Loucy (cell line): ENCODE measurements around the gene NELFB.

Experiments
- H2AFZ ChIP-seq: fragments of 200-600 bp; sonication (generic); 2 replicates; pipeline ENCODE4 v1.6.0; 2016; ENCODE audit warnings: antibody characterized with exemption, mild to moderate bottlenecking, low read length, moderate library complexity
- H3F3A ChIP-seq: fragments of 200-600 bp; 2 replicates; pipeline ENCODE4 v1.6.0; 2016; ENCODE audit warnings: antibody characterized with exemption, low read depth, mild to moderate bottlenecking
- H3K27me3 ChIP-seq: fragments of 200-600 bp; sonication (generic); 2 replicates; pipeline ENCODE4 v1.6.1; 2014; ENCODE audit warnings: low read length, mild to moderate bottlenecking; ENCODE audit not compliant: insufficient read depth, poor library complexity, severe bottlenecking
- H3K36me3 ChIP-seq: fragments of 200-600 bp; sonication (generic); 2 replicates; pipeline ENCODE4 v1.6.1; 2016; ENCODE audit warnings: low read length; ENCODE audit not compliant: insufficient read depth
- H3K4me1 ChIP-seq: fragments of 200-600 bp; sonication (generic); 2 replicates; pipeline ENCODE4 v1.5.1; 2014; ENCODE audit warnings: low read length, mild to moderate bottlenecking; ENCODE audit not compliant: insufficient read depth, poor library complexity, severe bottlenecking
- H3K4me2 ChIP-seq: fragments of 200-600 bp; sonication (generic); 2 replicates; pipeline ENCODE4 v1.6.0; 2014; ENCODE audit warnings: antibody characterized with exemption, low read length, low read depth, mild to moderate bottlenecking; ENCODE audit not compliant: poor library complexity, severe bottlenecking
- H3K4me3 ChIP-seq: fragments of 200-600 bp; sonication (generic); 2 replicates; pipeline ENCODE4 v1.5.1; 2014; ENCODE audit warnings: low read length, mild to moderate bottlenecking, mixed read lengths; ENCODE audit not compliant: poor library complexity, severe bottlenecking
- H3K79me2 ChIP-seq: fragments of 200-600 bp; sonication (generic); 2 replicates; pipeline ENCODE4 v1.6.1; 2014; ENCODE audit warnings: low read length; ENCODE audit not compliant: insufficient read depth
- H3K9ac ChIP-seq: fragments of 200-600 bp; sonication (generic); 2 replicates; pipeline ENCODE4 v1.6.0; 2014; ENCODE audit warnings: mild to moderate bottlenecking, low read depth, low read length, moderate library complexity; ENCODE audit not compliant: poor library complexity, severe bottlenecking
- H3K9me2 ChIP-seq: fragments of 200-600 bp; sonication (generic); replicated peaks from 2 replicates; pipeline ENCODE4 v1.6.1; 2016; ENCODE audit warnings: low read depth, low read length, mixed read lengths
- H3K9me3 ChIP-seq: fragments of 200-600 bp; sonication (generic); 2 replicates; pipeline ENCODE4 v1.6.1; 2014; ENCODE audit warnings: mild to moderate bottlenecking, antibody characterized with exemption, low read length, low read depth; ENCODE audit not compliant: insufficient read depth
- H4K20me1 ChIP-seq: fragments of 200-600 bp; sonication (generic); 2 replicates; pipeline ENCODE4 v1.6.0; 2014; ENCODE audit warnings: antibody characterized with exemption, low read length, mild to moderate bottlenecking; ENCODE audit not compliant: insufficient read depth, poor library complexity, severe bottlenecking
- EZH2phosphoT487 ChIP-seq: fragments of 200-600 bp; IDR thresholded peaks from 2 replicates; pipeline ENCODE4 v1.6.1; 2018; ENCODE audit warnings: antibody characterized with exemption, mild to moderate bottlenecking, moderate library complexity, borderline replicate concordance
- TF ChIP-seq, protein P1 (sequence below): fragments of 200-600 bp; sonication (generic); conservative IDR thresholded peaks from 2 replicates; pipeline ENCODE4 v1.5.1; 2014; ENCODE audit warnings: mild to moderate bottlenecking, antibody characterized with exemption, low read length

Gene NELFB

DNA sequence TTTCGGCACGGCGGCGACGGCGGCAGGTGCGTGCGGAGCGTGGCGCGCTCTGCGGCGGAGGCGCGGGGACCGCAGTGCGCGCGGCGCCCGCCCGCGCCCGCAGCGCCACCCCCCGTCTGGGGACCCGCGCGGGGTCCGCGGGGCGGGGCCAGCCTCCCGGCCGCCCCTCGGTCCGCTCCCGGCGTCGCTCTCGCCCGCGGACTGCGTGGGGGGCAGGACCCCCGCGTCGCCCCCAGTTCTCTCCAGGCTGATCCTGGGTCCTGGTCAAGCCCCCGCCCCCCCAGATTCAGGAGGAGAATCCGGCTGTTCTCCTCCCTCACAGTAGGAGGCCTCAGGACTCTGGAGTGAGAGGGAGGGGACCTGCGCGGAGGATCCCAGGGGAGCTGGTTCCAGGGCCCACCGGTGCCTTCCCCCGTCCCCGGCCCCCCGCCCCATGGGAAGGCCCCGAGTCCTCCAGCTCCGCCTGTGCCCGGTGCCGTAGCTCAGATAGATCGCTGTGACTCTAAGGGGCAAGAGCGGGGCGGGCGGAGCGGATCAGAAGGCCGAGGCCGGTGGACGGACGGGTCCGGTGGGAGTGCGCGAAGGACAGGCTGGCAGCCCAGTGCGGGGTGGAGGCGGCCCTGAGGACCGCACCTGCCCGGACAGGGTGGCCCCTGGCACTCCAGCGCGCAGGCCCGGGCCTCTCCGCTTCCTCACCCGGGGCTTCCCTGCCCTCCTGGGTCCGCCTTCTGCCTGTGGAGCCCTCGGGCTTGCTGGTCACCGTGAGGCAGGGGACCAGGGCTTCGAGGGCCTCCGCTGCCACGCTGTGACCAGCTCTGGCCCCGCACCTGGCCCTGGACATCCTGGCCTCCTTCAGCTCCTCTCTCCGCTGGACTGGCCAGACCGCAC, 32.7 kb upstream of the NELFB start, which contains the start of gene RNF208:
Gene RNF208, minus strand, starts transcription at position 51 of the 888 bp plus-strand sequence. CDS start 1,028 bp downstream, outside the sequence.
- peaks cover 21% of the 10 kb centered on the region for H3K4me1 ChIP-seq
- H3K4me2 ChIP-seq: peak within 1 kb of the TSS; percentile 77
- no peaks in the 10 kb centered on the region for H3K27me3 ChIP-seq
- H2AFZ ChIP-seq: peak within 1 kb of the TSS; percentile 51; the same call in 1 of the 2 replicates
- H3K36me3 ChIP-seq: no peaks in the 10 kb centered on the region
- H3K9ac ChIP-seq: peak within 1 kb of the TSS; percentile 97
- no peaks in the 10 kb centered on the region for H3K9me3 ChIP-seq
- peak within 1 kb of the TSS; percentile 90 for H3K4me3 ChIP-seq
- no peaks in the 10 kb centered on the region for H3F3A ChIP-seq
- H3K9me2 ChIP-seq: no peaks in the 10 kb centered on the region
- no peaks in the 10 kb centered on the region for H3K79me2 ChIP-seq
- H4K20me1 ChIP-seq: no peaks in the 10 kb centered on the region
- TF ChIP-seq EZH2phosphoT487: no peak
- TF ChIP-seq, protein P1, sequence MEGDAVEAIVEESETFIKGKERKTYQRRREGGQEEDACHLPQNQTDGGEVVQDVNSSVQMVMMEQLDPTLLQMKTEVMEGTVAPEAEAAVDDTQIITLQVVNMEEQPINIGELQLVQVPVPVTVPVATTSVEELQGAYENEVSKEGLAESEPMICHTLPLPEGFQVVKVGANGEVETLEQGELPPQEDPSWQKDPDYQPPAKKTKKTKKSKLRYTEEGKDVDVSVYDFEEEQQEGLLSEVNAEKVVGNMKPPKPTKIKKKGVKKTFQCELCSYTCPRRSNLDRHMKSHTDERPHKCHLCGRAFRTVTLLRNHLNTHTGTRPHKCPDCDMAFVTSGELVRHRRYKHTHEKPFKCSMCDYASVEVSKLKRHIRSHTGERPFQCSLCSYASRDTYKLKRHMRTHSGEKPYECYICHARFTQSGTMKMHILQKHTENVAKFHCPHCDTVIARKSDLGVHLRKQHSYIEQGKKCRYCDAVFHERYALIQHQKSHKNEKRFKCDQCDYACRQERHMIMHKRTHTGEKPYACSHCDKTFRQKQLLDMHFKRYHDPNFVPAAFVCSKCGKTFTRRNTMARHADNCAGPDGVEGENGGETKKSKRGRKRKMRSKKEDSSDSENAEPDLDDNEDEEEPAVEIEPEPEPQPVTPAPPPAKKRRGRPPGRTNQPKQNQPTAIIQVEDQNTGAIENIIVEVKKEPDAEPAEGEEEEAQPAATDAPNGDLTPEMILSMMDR: no peak

DNA sequence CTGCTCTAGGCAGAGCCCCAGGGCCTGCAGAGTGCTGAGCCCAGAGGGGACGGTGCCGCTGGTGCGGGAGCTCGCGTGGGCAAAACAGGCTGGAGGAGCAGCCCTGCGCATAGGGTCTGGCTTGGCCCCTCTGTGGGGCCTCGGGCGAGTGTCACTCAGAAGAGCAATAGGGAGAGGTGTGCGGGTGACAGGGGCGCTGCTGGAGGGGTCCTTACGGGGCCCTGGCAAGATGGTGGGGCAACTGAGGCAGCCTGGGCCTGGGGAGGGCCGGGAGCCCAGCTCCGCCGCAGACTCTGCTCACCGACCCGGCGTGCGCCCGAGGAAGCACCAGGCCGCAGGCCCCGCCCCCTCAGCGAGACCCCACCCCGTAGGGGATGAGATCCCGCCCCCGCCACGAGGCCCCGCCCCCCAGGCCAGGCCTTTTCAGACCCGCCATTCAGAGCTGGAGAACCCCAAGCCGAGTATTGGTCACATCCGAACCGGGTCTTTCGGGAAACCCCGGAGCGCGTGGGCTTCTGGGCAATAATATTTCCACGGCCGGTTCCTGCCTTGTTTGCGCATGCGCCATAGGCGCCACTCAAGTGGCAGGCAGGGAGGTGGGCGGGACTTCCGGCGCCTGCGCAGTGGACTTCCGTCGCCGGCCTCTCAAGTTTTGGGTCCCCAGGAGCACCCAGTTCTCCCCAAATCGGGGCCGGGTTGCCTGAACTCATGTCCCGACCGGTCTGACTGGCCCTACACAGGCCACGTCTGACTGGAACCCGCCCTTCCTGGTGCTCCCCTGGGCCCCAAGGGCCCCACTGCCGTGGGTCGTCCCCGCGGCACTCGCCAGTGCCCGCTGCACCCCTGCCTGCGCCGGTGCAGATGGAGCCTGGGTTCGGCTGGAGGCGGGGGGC, 31.8 kb upstream of the NELFB start:
- H3K4me1 ChIP-seq: peaks cover 21% of the 10 kb centered on the region
- no peaks in the 10 kb centered on the region for H3K79me2 ChIP-seq
- peak overlapping the region; percentile 90 for H3K4me3 ChIP-seq
- H3K9me3 ChIP-seq: no peaks in the 10 kb centered on the region
- H2AFZ ChIP-seq: peak overlapping the region; percentile 89
- peak overlapping the region; percentile 98 for H3K4me2 ChIP-seq
- no peaks in the 10 kb centered on the region for H4K20me1 ChIP-seq
- no peaks in the 10 kb centered on the region for H3K9me2 ChIP-seq
- H3K36me3 ChIP-seq: no peaks in the 10 kb centered on the region
- no peaks in the 10 kb centered on the region for H3F3A ChIP-seq
- no peak for TF ChIP-seq EZH2phosphoT487
- TF ChIP-seq, protein P1: no peak
- H3K27me3 ChIP-seq: no peaks in the 10 kb centered on the region
- H3K9ac ChIP-seq: peak overlapping the region; percentile 97

DNA sequence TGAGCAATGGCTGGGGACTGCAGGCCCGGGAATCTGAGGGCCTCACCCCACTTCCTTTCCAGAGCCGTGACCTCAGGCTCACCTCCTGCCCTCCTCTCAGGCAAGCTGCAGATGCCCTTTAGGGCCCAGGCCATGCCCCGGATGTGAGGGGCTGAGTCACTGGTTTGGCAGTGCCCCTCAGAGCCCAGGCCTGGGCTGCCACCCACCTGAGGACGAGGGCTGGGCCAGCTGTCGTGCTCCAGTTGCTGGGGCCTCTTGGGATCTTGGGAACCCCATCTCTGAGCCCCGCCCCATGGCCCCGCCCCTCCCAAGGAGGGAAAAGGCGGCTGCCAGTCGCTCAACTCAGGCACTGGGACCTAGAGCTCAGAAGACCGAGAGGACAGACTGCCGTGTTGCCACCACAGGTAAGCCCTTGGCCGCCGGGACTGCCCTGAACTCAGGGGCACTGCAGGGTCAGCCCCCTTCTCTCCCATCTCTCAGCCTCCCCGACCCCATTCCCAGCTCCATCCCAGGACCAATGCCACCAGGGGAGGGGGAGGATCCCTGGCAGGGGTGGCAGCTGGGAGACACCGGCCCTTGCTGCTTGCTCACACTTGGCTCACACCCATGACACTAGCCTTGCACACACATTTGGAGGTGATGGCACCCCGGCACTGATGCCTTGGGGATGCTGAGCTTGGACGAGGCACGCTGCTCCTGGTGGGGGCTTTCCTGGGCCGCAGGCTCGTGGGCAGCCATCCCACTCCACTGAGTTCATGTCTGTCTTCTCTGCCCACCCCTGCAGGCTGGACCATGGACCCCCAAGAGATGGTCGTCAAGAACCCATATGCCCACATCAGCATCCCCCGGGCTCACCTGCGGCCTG, 30.1 kb upstream of the NELFB start, which contains the start of gene CYSRT1:
Gene CYSRT1, plus strand, starts transcription at position 345 of the 865 bp plus-strand sequence. Its CDS starts 448 bp downstream, at position 793.
- TF ChIP-seq, protein P1: no peak
- no peak for TF ChIP-seq EZH2phosphoT487
- Histone ChIP-seq H3K36me3 (no peaks in the 10 kb centered on the region), H3F3A (no peaks in the 10 kb centered on the region)

More for the DNA sequence above, 30.1 kb upstream of the NELFB start, which contains the start of gene CYSRT1:
- Histone ChIP-seq H3K9ac (peak within 1 kb of the TSS; percentile 97), H4K20me1 (no peaks in the 10 kb centered on the region), H3K4me1 (peaks cover 21% of the 10 kb centered on the region), H3K79me2 (no peaks in the 10 kb centered on the region), H3K4me2 (peak within 1 kb of the TSS; percentile 98), H3K4me3 (peak within 1 kb of the TSS; percentile 90), H3K27me3 (no peaks in the 10 kb centered on the region), H2AFZ (no peak within 1 kb of the TSS), H3K9me3 (no peaks in the 10 kb centered on the region), H3K9me2 (no peaks in the 10 kb centered on the region)
